GM12878 (cell line): ENCODE data around the gene ZCCHC24. TPM values are rescaled to one million over a fixed set of nuclear protein-coding genes. Genes with fewer than 3 reads are reported as not detected.

ENCODE experiments used
- ATAC-seq: fragments of 200-7000 bp; cut with Tn5 transposase; 3 replicates; pipeline ENCODE4 v1.9.1; 2020; ENCODE audit warnings: mild to moderate bottlenecking, moderate library complexity
- BruUV-seq: library from RNA; stranded (reverse); fragments of 400-500 nt; replicated peaks from 2 replicates; lab custom pipeline; 2021; lab: Mats Ljungman, UMichigan
- CTCF ChIA-PET: fragments of 300-600 bp; sonication (Branson Sonifier 250); formaldehyde crosslinking; extraction: SDS; loops from one replicate; lab custom pipeline; 2021; ENCODE audit warnings: inconsistent platforms; lab: Yijun Ruan, JAX
- POLR2A ChIA-PET: fragments of 350-600 bp; formaldehyde crosslinking; extraction: SDS; loops from one replicate; lab custom pipeline; 2021; ENCODE audit warnings: inconsistent platforms; lab: Charles Lee
- RAD21 ChIA-PET: fragments of 300-600 bp; sonication (Branson Sonifier 250); formaldehyde crosslinking; loops from one replicate; lab custom pipeline; 2023; ENCODE audit warnings: antibody characterized with exemption; ENCODE audit not compliant: unreplicated experiment; lab: Charles Lee
- SMC1A ChIA-PET: fragments of 300-600 bp; sonication (Branson Sonifier 250); formaldehyde crosslinking; loops from one replicate; lab custom pipeline; 2023; ENCODE audit not compliant: unreplicated experiment, uncharacterized antibody; lab: Charles Lee
- DNase-seq: peaks from one replicate; pipeline ENCODE4 v3.0.0-alpha.2; 2011; ENCODE audit warnings: low read depth, low spot score
- FAIRE-seq: peaks from 3 replicates; lab custom pipeline; 2011; peaks lifted over from hg19 to GRCh38; lab: Jason Lieb, UNC
- H2AFZ ChIP-seq: 2 replicates; pipeline ENCODE4 v1.6.0; 2011; ENCODE audit warnings: low read depth, low read length, control low read depth; ENCODE audit not compliant: control insufficient read depth
- H3K27ac ChIP-seq: 2 replicates; pipeline ENCODE4 v1.5.1; 2011; ENCODE audit warnings: control low read depth; ENCODE audit not compliant: control insufficient read depth, insufficient read depth
- H3K27me3 ChIP-seq, 2 experiments: replicated peaks in 1 of 2; 2 replicates each; pipeline versions ENCODE4 v1.6.0 to v1.6.1; 2011; ENCODE audit warnings: low read length in 1 of 2; ENCODE audit not compliant: control insufficient read depth in 2 of 2, insufficient read depth in 2 of 2
- H3K36me3 ChIP-seq, 2 experiments: 2 replicates each; pipeline ENCODE4 v1.5.1; 2011; ENCODE audit warnings: low read length in 1 of 2; ENCODE audit not compliant: control insufficient read depth in 2 of 2, insufficient read depth in 2 of 2
- H3K4me1 ChIP-seq: 2 replicates; pipeline ENCODE4 v1.6.1; 2011; ENCODE audit warnings: mild to moderate bottlenecking, low read length, moderate library complexity, mixed read lengths; ENCODE audit not compliant: control insufficient read depth, insufficient read depth
- H3K4me2 ChIP-seq: 2 replicates; pipeline ENCODE4 v1.6.0; 2011; ENCODE audit warnings: control low read depth; ENCODE audit not compliant: control insufficient read depth, insufficient read depth
- H3K4me3 ChIP-seq: fragments of 200-600 bp; sonication (generic); 2 replicates; pipeline ENCODE4 v1.5.1; 2016
- H3K79me2 ChIP-seq: 2 replicates; pipeline ENCODE4 v1.6.0; 2011; ENCODE audit warnings: low read length; ENCODE audit not compliant: control insufficient read depth, insufficient read depth
- H3K9ac ChIP-seq: 2 replicates; pipeline ENCODE4 v1.8.0; 2011; ENCODE audit warnings: low read length, control low read depth, mixed read lengths; ENCODE audit not compliant: control insufficient read depth, insufficient read depth
- H3K9me3 ChIP-seq: replicated peaks from 3 replicates; pipeline ENCODE4 v1.5.1; 2011; ENCODE audit warnings: mild to moderate bottlenecking, low read length; ENCODE audit not compliant: control insufficient read depth, insufficient read depth
- H4K20me1 ChIP-seq: 2 replicates; pipeline ENCODE4 v1.6.0; 2011; ENCODE audit not compliant: control insufficient read depth, insufficient read depth
- BCL3 ChIP-seq: IDR thresholded peaks from 2 replicates; pipeline ENCODE4 v1.6.1; 2011; ENCODE audit warnings: borderline replicate concordance, low read depth, mild to moderate bottlenecking, moderate library complexity, low read length; ENCODE audit not compliant: insufficient read depth, poor library complexity, severe bottlenecking
- CEBPZ ChIP-seq: fragments of 150-350 bp; IDR thresholded peaks from 2 replicates; pipeline ENCODE4 v1.6.1; 2016; ENCODE audit warnings: low read depth, low read length
- CTCF ChIP-seq, 3 experiments: IDR thresholded peaks in 2 of 3; conservative IDR thresholded peaks in 1 of 3; 2 replicates each; pipeline ENCODE4 v1.5.1; 2011; ENCODE audit warnings: low read depth in 3 of 3, low read length in 3 of 3, mild to moderate bottlenecking in 3 of 3, control low read depth in 2 of 3, moderate library complexity in 2 of 3, inconsistent platforms in 1 of 3, mixed read lengths in 1 of 3; ENCODE audit not compliant: control insufficient read depth in 2 of 3, insufficient read depth in 1 of 3; ENCODE audit errors: extremely low read depth in 1 of 3
- GABPA ChIP-seq: IDR thresholded peaks from 2 replicates; pipeline ENCODE4 v1.6.1; 2014; ENCODE audit warnings: antibody characterized with exemption, low read depth, mild to moderate bottlenecking, inconsistent platforms
- IRF5 ChIP-seq: fragments of 450-650 bp; IDR thresholded peaks from 2 replicates; pipeline ENCODE4 v1.6.1; 2017; ENCODE audit warnings: borderline replicate concordance
- KDM1A ChIP-seq: fragments of 200-600 bp; sonication (generic); IDR thresholded peaks from 2 replicates; pipeline ENCODE4 v1.6.1; 2016; ENCODE audit warnings: borderline replicate concordance
- PBX3 ChIP-seq: IDR thresholded peaks from 2 replicates; pipeline ENCODE4 v1.6.1; 2011; ENCODE audit warnings: mild to moderate bottlenecking, low read depth, low read length, moderate library complexity; ENCODE audit not compliant: insufficient replicate concordance
- PKNOX1 ChIP-seq: fragments of 450-650 bp; IDR thresholded peaks from 2 replicates; pipeline ENCODE4 v1.6.1; 2016; ENCODE audit warnings: mild to moderate bottlenecking
- POLR2AphosphoS2 ChIP-seq: IDR thresholded peaks from 2 replicates; pipeline ENCODE4 v1.6.1; 2011; ENCODE audit warnings: low read depth, mild to moderate bottlenecking, low read length, improper control_type of control experiment, moderate library complexity
- STAT1 ChIP-seq: fragments of 450-650 bp; conservative IDR thresholded peaks from 2 replicates; pipeline ENCODE4 v1.6.1; 2014; ENCODE audit warnings: antibody characterized with exemption, mild to moderate bottlenecking
- WGBS: methylation state at CpG from one replicate; pipeline ENCODE4 v1.1.6; 2016; ENCODE audit warnings: low lambda C conversion rate; ENCODE audit not compliant: insufficient replicate concordance, insufficient coverage; ENCODE audit errors: missing lambda C conversion rate; 5-methylcytosine and 5-hydroxymethylcytosine counted together
- in situ Hi-C: fragments of 300-500 bp; cut with MboI; formaldehyde crosslinking; loops from 9 replicates; pipeline ENCODE4 v1.14.3; 2018; ENCODE audit warnings: mixed read lengths
- intact Hi-C: fragments of 100-400 bp; cut with micrococcal nuclease; formaldehyde crosslinking; loops from one replicate; pipeline ENCODE4 v1.14.2; 2022; ENCODE audit not compliant: unreplicated experiment
- polyA plus RNA-seq, 11 experiments: library from polyadenylated mRNA; depleted of rRNA in 4 of 11; unstranded in 6 of 11; stranded (reverse) in 5 of 11; fragments of >200 nt; fragmentation: Nextera tagmentation in 4 of 11; fragmentation: Illumina TruSeq in 1 of 11; extraction: Ambion mirVana in 4 of 11; extraction: Trizol in 1 of 11; gene quantifications; 1 replicate in 1 of 11; 2 replicates in 10 of 11; pipeline versions ENCODE4 v1.2.1 to v1.2.3, GENCODE V29; 2011 to 2016; ENCODE audit warnings: inconsistent platforms in 2 of 11, missing spikeins in 2 of 11, low read depth in 1 of 11
- total RNA-seq, 4 experiments: library from RNA; depleted of rRNA in 3 of 4; stranded (reverse); fragments of >200 nt in 3 of 4; fragmentation: Illumina TruSeq in 1 of 4; extraction: Trizol in 1 of 4; gene quantifications; 2 replicates each; pipeline versions ENCODE4 v1.2.1 to v1.2.3, GENCODE V29; 2013 to 2021

ZCCHC24 gene
- total and polyA plus RNA-seq, 10 of the 15 experiments (the other 5 are each of a cell fraction or from before 2014, with no cell fraction given): 0.02 to 0.62 (median 0.04) TPM; not detected in 4

- BruUV-seq: no TSS peak
- RAD21 ChIA-PET: interaction anchor here (1.1 to 2.4 kb wide), 3 partner anchors 12 to 89 kb away, joined by 4 to 6 read pairs (median 4); partner anchors contain the start of gene PPIF
- Histone ChIP-seq H3K27ac (no peak overlapping the region), H3K9me3 (no peaks in the 10 kb centered on the region; the same call in 2 of the 3 replicates), H3K79me2 (no peaks in the 10 kb centered on the region), H3K9ac (no peak overlapping the region), H3K4me3 (no peak overlapping the region), H3K4me2 (no peak overlapping the region), H3K27me3 (no peaks in the 10 kb centered on the region), H3K4me1 (peaks cover 11% of the 10 kb centered on the region), H4K20me1 (no peaks in the 10 kb centered on the region), H3K36me3 (no peaks in the 10 kb centered on the region), H2AFZ (no peak overlapping the region)
- intact Hi-C loops (no loop called here), in situ Hi-C loops (no loop called here)
- ATAC-seq (no peak), DNase-seq (no peak), FAIRE-seq (no peak)
- WGBS: 48% methylated on average over 2 of the region's 2 CpGs
- POLR2A ChIA-PET: interaction anchor here (1.1 to 2.7 kb wide), 4 partner anchors 11 to 47 kb away, joined by 3 to 15 read pairs (median 7); partner anchors contain the start of gene PPIF
- TF ChIP-seq IRF5 (no peak), PBX3 (no peak), CEBPZ (no peak), POLR2AphosphoS2 (no peak), KDM1A (no peak), GABPA (no peak), CTCF (IDR thresholded peaks at IDR 0.05 in 2 of 3, conservative IDR thresholded peaks at IDR 0.05 in 1 of 3; ENCODE audit: control insufficient read depth in 2 of 3, extremely low read depth in 1 of 3, insufficient read depth in 1 of 3, low read depth in 3 of 3, low read length in 3 of 3) (no peak), BCL3 (no peak), PKNOX1 (no peak), STAT1 (no peak)
- CTCF ChIA-PET: interaction anchor here (1.1 to 2.9 kb wide), 3 partner anchors 9 to 13 kb away, joined by 3 to 27 read pairs (median 3); partner anchors contain the start of gene PPIF
- SMC1A ChIA-PET: interaction anchor here (2.0 to 2.5 kb wide), 3 partner anchors 11 to 17 kb away, joined by 5 to 16 read pairs (median 14); no protein-coding TSS in a partner anchor
Observed at GRCh38 chr10:79333513-79333912, 111.9 kb downstream of the ZCCHC24 start.
